HCT116 (cell line): Measurements from ENCODE around the gene SHANK3.

Source experiments
- CTCF ChIP-seq, 3 experiments: fragments of 200-600 bp in 1 of 3; sonication (generic) in 1 of 3; IDR thresholded peaks in 2 of 3; conservative IDR thresholded peaks in 1 of 3; 2 replicates each; pipeline ENCODE4 v1.5.1; 2012 to 2017; ENCODE audit warnings: low read depth in 2 of 3, low read length in 2 of 3, antibody characterized with exemption in 1 of 3, borderline replicate concordance in 1 of 3, control low read depth in 1 of 3, mild to moderate bottlenecking in 1 of 3, mixed read lengths in 1 of 3, mixed run types in 1 of 3, moderate library complexity in 1 of 3; ENCODE audit not compliant: insufficient read depth in 1 of 3
- EZH2 ChIP-seq: fragments of 200-600 bp; sonication (generic); IDR thresholded peaks from 2 replicates; pipeline ENCODE4 v1.6.1; 2017; ENCODE audit warnings: antibody characterized with exemption, mixed run types
- EZH2phosphoT487 ChIP-seq: fragments of 200-600 bp; IDR thresholded peaks from 2 replicates; pipeline ENCODE4 v1.6.1; 2018; ENCODE audit warnings: antibody characterized with exemption, borderline replicate concordance
- POLR2A ChIP-seq: IDR thresholded peaks from 2 replicates; pipeline ENCODE4 v1.7.0; 2011; ENCODE audit warnings: borderline replicate concordance; ENCODE audit not compliant: insufficient read depth, insufficient read length; ENCODE audit errors: extremely low read depth
- POLR2AphosphoS5 ChIP-seq: IDR thresholded peaks from 2 replicates; pipeline ENCODE4 v1.6.1; 2011; ENCODE audit warnings: mild to moderate bottlenecking, low read depth, low read length, moderate library complexity
- RAD21 ChIP-seq: IDR thresholded peaks from 2 replicates; pipeline ENCODE4 v1.6.1; 2012; ENCODE audit warnings: low read depth, mild to moderate bottlenecking
- REST ChIP-seq: IDR thresholded peaks from 2 replicates; pipeline ENCODE4 v1.6.1; 2012; ENCODE audit warnings: low read depth
- SIN3A ChIP-seq: IDR thresholded peaks from 2 replicates; pipeline ENCODE4 v1.6.1; 2012; ENCODE audit warnings: low read depth
- ZNF274 ChIP-seq: fragments of 200-500 bp; sonication (Bioruptor generic); IDR thresholded peaks from 2 replicates; pipeline ENCODE4 v1.6.1; 2014; ENCODE audit warnings: mild to moderate bottlenecking, low read depth, low read length, inconsistent platforms
- TF ChIP-seq, protein P1 (sequence below): IDR thresholded peaks from 2 replicates; pipeline ENCODE4 v1.6.1; 2012
- TF ChIP-seq, protein P2 (sequence below): IDR thresholded peaks from 2 replicates; pipeline ENCODE4 v1.6.1; 2012
- TF ChIP-seq, protein P3 (sequence below): IDR thresholded peaks from 2 replicates; pipeline ENCODE4 v1.6.1; 2011; ENCODE audit warnings: mild to moderate bottlenecking, low read length, moderate library complexity; ENCODE audit not compliant: insufficient replicate concordance; ENCODE audit errors: extremely low read depth

GRCh38 chr22:50697667-50698506 lies 25.3 kb downstream of the SHANK3 start:
- no peak for TF ChIP-seq EZH2
- TF ChIP-seq SIN3A, result no peak
- no peak for TF ChIP-seq CTCF (IDR thresholded peaks at IDR 0.05 in 2 of 3, conservative IDR thresholded peaks at IDR 0.05 in 1 of 3; ENCODE audit: borderline replicate concordance in 1 of 3, insufficient read depth in 1 of 3, low read depth in 2 of 3, low read length in 2 of 3)
- no peak for TF ChIP-seq ZNF274
- TF ChIP-seq REST, result no peak
- no peak for TF ChIP-seq EZH2phosphoT487
- TF ChIP-seq, protein P1, sequence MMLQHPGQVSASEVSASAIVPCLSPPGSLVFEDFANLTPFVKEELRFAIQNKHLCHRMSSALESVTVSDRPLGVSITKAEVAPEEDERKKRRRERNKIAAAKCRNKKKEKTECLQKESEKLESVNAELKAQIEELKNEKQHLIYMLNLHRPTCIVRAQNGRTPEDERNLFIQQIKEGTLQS, result no peak
- TF ChIP-seq POLR2A, result no peak
- TF ChIP-seq, protein P2, sequence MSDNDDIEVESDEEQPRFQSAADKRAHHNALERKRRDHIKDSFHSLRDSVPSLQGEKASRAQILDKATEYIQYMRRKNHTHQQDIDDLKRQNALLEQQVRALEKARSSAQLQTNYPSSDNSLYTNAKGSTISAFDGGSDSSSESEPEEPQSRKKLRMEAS, result no peak
- no peak for TF ChIP-seq RAD21
- no peak for TF ChIP-seq POLR2AphosphoS5
- TF ChIP-seq, protein P3, sequence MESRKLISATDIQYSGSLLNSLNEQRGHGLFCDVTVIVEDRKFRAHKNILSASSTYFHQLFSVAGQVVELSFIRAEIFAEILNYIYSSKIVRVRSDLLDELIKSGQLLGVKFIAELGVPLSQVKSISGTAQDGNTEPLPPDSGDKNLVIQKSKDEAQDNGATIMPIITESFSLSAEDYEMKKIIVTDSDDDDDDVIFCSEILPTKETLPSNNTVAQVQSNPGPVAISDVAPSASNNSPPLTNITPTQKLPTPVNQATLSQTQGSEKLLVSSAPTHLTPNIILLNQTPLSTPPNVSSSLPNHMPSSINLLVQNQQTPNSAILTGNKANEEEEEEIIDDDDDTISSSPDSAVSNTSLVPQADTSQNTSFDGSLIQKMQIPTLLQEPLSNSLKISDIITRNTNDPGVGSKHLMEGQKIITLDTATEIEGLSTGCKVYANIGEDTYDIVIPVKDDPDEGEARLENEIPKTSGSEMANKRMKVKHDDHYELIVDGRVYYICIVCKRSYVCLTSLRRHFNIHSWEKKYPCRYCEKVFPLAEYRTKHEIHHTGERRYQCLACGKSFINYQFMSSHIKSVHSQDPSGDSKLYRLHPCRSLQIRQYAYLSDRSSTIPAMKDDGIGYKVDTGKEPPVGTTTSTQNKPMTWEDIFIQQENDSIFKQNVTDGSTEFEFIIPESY, result no peak
